ENCODE measurements around the gene PLEKHJ1.
"Not testable (repeated sequence)": the region's sequence is repeated elsewhere in the genome, so short reads cannot be mapped to it uniquely, and the experiment has no call there.

PLEKHJ1 gene

GRCh38 chr19:2200624-2201294 is 35.4 kb downstream of the PLEKHJ1 start:
- not testable (repeated sequence) for H3K9ac ChIP-seq (ENCODE audit: low read length in 5 of 5); H3K4me3 ChIP-seq (ENCODE audit: low read depth in 1 of 5, low read length in 5 of 5); H3K4me1 ChIP-seq (ENCODE audit: control insufficient read depth in 5 of 5, insufficient read depth in 5 of 5, low read length in 5 of 5); H3K27me3 ChIP-seq (ENCODE audit: control insufficient read depth in 5 of 5, insufficient read depth in 4 of 5, low read length in 5 of 5); H3K9me3 ChIP-seq (ENCODE audit: control insufficient read depth in 5 of 5, low read length in 5 of 5); H3K27ac ChIP-seq (ENCODE audit: low read depth, low read length)
- peaks cover 0 to 88% (median 58%) of the 10 kb centered on the region in 5 donors for H3K36me3 ChIP-seq (ENCODE audit: control insufficient read depth in 5 of 5, insufficient read depth in 5 of 5, low read length in 5 of 5)

DNA sequence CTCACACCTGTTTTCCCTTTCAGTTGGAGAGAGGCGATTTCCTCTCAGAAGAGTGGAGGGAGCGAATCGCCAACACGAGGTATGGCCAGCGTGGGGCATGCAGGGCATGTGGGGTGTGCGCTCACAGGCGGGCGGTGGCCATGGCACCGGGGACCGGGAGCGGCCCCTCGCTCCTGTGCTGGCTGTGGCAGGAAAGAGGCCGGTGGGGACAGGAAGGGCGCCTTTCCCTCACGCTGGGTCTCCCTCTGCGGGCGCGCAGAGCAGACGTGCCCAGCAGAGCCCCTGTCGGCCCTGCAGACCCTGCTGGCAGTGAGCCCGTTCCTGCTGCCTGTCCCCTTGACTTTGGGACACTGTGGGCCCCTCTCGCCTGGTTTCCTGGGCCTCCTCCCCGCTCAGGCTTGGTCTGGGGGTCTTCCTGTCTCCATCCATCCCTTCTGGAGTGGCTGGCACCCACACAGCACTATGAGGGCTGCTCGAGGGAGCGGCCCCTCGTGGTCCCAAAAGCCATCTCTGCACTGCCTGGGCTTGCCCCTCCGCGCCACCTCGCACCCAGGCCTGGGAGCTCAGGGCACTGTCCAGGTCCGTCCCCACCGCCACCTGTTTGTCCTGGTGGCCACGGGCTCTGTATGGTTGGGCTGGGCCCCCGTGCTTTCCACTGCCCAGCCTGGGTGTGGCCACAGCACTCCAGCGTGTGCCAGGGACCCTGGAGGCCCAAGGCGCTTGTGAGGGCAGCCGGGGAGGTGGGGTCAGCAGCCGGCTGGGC is 36.1 kb downstream of the PLEKHJ1 start:
- Histone ChIP-seq H3K27me3 (ENCODE audit: control insufficient read depth in 5 of 5, insufficient read depth in 4 of 5, low read length in 5 of 5) (no peaks in the 10 kb centered on the region), H3K9me3 (ENCODE audit: control insufficient read depth in 5 of 5, low read length in 5 of 5) (no peaks in the 10 kb centered on the region), H3K36me3 (ENCODE audit: control insufficient read depth in 5 of 5, insufficient read depth in 5 of 5, low read length in 5 of 5) (peaks cover 0 to 88% (median 59%) of the 10 kb centered on the region in 5 donors), H3K27ac (ENCODE audit: low read depth, low read length) (no peak overlapping the region), H3K4me1 (ENCODE audit: control insufficient read depth in 5 of 5, insufficient read depth in 5 of 5, low read length in 5 of 5) (peaks cover 0 to 4% (median 0%) of the 10 kb centered on the region in 5 donors), H3K9ac (ENCODE audit: low read length in 5 of 5) (no peak overlapping the region), H3K4me3 (ENCODE audit: low read depth in 1 of 5, low read length in 5 of 5) (no peak overlapping the region)

DNA sequence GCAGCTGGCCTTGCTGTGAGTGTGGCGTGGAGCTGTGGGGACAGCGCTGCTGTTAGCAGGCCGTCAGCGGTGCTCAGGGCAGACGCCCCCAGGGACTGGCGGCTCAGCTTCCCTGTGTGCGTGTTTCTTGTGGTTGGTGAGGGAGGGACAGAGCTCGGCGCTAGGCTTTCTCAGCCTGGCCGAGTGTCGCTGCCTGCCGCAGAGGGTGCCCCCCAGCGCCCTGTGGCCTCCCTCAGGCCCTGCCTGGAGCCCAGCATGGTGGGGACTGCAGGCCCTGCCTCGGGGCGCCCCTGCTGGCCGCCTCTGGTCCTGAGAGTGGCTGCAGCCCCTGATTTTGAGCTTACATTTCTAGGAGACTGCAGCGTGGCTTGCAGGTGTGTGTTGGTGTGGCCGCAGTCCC is 36.9 kb downstream of the PLEKHJ1 start:
- H3K27ac ChIP-seq (ENCODE audit: low read depth, low read length): no peak overlapping the region
- no peak overlapping the region for H3K9ac ChIP-seq (ENCODE audit: low read length in 5 of 5)
- H3K9me3 ChIP-seq (ENCODE audit: control insufficient read depth in 5 of 5, low read length in 5 of 5): no peaks in the 10 kb centered on the region
- peaks cover 0 to 4% (median 0%) of the 10 kb centered on the region in 5 donors for H3K4me1 ChIP-seq (ENCODE audit: control insufficient read depth in 5 of 5, insufficient read depth in 5 of 5, low read length in 5 of 5)
- H3K36me3 ChIP-seq (ENCODE audit: control insufficient read depth in 5 of 5, insufficient read depth in 5 of 5, low read length in 5 of 5): peaks cover 0 to 89% (median 65%) of the 10 kb centered on the region in 5 donors
- H3K4me3 ChIP-seq (ENCODE audit: low read depth in 1 of 5, low read length in 5 of 5): no peak overlapping the region
- H3K27me3 ChIP-seq (ENCODE audit: control insufficient read depth in 5 of 5, insufficient read depth in 4 of 5, low read length in 5 of 5): no peaks in the 10 kb centered on the region

DNA sequence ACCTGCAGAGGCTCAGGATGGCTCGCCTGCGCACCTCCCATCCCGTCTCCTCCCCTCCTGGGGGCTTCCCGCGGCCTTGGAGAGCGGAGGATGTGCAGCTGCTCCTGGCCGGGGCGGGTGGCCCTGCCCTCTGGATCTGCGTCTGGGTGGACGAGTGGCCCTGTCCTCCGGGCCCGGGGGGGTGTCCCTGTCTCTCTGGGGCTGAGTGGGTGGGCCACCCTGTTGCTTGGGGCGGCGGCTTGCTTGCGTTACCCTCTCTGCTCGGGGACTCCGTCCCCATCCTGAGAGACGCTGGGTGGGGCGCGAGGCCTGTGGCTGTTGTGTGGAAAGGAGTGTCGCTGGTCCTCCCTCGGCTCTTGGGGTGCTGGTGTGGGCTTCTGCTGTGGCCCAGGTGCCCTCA is 37.8 kb downstream of the PLEKHJ1 start:
- no peak overlapping the region for H3K9ac ChIP-seq (ENCODE audit: low read length in 5 of 5)
- peaks cover 0 to 87% (median 65%) of the 10 kb centered on the region in 5 donors for H3K36me3 ChIP-seq (ENCODE audit: control insufficient read depth in 5 of 5, insufficient read depth in 5 of 5, low read length in 5 of 5)
- H3K27me3 ChIP-seq (ENCODE audit: control insufficient read depth in 5 of 5, insufficient read depth in 4 of 5, low read length in 5 of 5): no peaks in the 10 kb centered on the region
- H3K4me3 ChIP-seq (ENCODE audit: low read depth in 1 of 5, low read length in 5 of 5): no peak overlapping the region
- H3K27ac ChIP-seq (ENCODE audit: low read depth, low read length): no peak overlapping the region
- H3K4me1 ChIP-seq (ENCODE audit: control insufficient read depth in 5 of 5, insufficient read depth in 5 of 5, low read length in 5 of 5): peaks cover 0 to 4% (median 0%) of the 10 kb centered on the region in 5 donors
- no peaks in the 10 kb centered on the region for H3K9me3 ChIP-seq (ENCODE audit: control insufficient read depth in 5 of 5, low read length in 5 of 5)

DNA sequence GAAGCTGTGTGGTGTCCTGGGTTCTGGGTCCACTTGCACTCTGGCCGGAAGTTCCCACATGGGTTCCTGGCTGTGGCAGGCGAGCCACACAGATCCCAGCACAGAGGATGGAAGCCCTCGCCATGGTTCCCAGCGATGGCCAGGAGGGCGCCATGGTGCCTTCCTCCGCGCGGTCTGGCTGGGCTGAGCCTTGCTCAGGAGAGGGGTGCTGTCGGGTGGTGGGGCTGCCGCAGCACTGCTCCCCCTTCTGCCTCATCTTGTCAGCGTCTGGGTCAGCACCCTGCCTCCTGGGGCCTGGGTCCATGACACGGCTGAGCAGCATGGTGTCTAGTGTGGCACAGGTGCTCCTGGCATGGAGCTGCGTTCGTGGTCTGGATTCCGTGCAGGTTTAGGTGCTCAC is 38.9 kb downstream of the PLEKHJ1 start:
- Histone ChIP-seq H3K36me3 (ENCODE audit: control insufficient read depth in 5 of 5, insufficient read depth in 5 of 5, low read length in 5 of 5) (peaks cover 0 to 85% (median 67%) of the 10 kb centered on the region in 5 donors), H3K27ac (ENCODE audit: low read depth, low read length) (no peak overlapping the region)

DNA sequence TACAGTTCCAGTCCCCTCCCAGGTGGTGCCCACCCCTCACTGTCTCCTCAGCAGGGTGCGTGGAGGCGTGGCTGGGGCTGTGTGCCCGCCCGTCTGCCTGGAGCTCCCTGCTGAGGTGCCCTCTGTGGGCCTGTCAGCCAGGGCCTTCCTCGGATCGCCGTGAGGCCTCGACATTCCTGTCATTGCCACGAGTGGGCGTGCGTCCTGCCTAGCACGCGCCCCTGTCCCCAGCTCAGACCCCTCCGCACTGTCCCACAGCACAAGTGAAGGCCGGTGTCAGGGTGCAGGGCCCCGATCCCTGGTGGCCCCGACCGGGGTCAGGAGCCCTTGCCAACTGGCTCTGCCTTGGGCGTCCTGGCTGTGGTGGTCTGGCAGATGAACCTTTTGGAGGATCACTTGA is 40.2 kb downstream of the PLEKHJ1 start:
- Histone ChIP-seq H3K27me3 (ENCODE audit: control insufficient read depth in 5 of 5, insufficient read depth in 4 of 5, low read length in 5 of 5) (no peaks in the 10 kb centered on the region), H3K27ac (ENCODE audit: low read depth, low read length) (no peak overlapping the region), H3K36me3 (ENCODE audit: control insufficient read depth in 5 of 5, insufficient read depth in 5 of 5, low read length in 5 of 5) (peaks cover 0 to 84% (median 69%) of the 10 kb centered on the region in 5 donors)

More for the DNA sequence above, 38.9 kb downstream of the PLEKHJ1 start:
- no peaks in the 10 kb centered on the region for H3K27me3 ChIP-seq (ENCODE audit: control insufficient read depth in 5 of 5, insufficient read depth in 4 of 5, low read length in 5 of 5)
- H3K9me3 ChIP-seq (ENCODE audit: control insufficient read depth in 5 of 5, low read length in 5 of 5): no peaks in the 10 kb centered on the region
- no peak overlapping the region for H3K4me3 ChIP-seq (ENCODE audit: low read depth in 1 of 5, low read length in 5 of 5)
- no peak overlapping the region for H3K9ac ChIP-seq (ENCODE audit: low read length in 5 of 5)
- H3K4me1 ChIP-seq (ENCODE audit: control insufficient read depth in 5 of 5, insufficient read depth in 5 of 5, low read length in 5 of 5): peaks cover 0 to 4% (median 0%) of the 10 kb centered on the region in 5 donors

DNA sequence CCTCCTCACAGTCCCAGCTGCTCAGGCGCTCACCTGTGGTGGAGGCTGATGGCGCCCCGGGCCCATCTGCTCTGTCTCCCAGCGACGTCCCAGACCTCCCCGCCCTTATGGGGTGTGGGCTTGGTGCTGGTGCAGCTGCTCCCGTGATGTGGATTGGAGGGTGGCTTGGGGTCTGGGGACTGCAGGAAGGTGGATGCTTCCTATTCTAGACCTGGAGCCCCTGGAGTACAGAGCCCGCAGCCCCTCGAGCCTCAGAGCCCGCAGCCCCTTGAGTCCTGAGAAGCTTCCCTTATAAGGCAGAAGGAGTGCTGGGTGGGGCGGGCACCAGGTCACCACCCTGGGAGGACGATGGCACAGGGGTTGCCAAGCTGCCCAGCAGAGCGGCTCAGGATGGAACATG is 40.8 kb downstream of the PLEKHJ1 start:
- Histone ChIP-seq H3K27ac (ENCODE audit: low read depth, low read length) (no peak overlapping the region), H3K4me3 (ENCODE audit: low read depth in 1 of 5, low read length in 5 of 5) (no peak overlapping the region), H3K36me3 (ENCODE audit: control insufficient read depth in 5 of 5, insufficient read depth in 5 of 5, low read length in 5 of 5) (peaks cover 0 to 87% (median 70%) of the 10 kb centered on the region in 5 donors), H3K4me1 (ENCODE audit: control insufficient read depth in 5 of 5, insufficient read depth in 5 of 5, low read length in 5 of 5) (peaks cover 0 to 4% (median 0%) of the 10 kb centered on the region in 5 donors), H3K9ac (ENCODE audit: low read length in 5 of 5) (no peak overlapping the region), H3K27me3 (ENCODE audit: control insufficient read depth in 5 of 5, insufficient read depth in 4 of 5, low read length in 5 of 5) (no peaks in the 10 kb centered on the region), H3K9me3 (ENCODE audit: control insufficient read depth in 5 of 5, low read length in 5 of 5) (no peaks in the 10 kb centered on the region)

More for the DNA sequence above, 40.2 kb downstream of the PLEKHJ1 start:
- Histone ChIP-seq H3K4me3 (ENCODE audit: low read depth in 1 of 5, low read length in 5 of 5) (no peak overlapping the region), H3K9me3 (ENCODE audit: control insufficient read depth in 5 of 5, low read length in 5 of 5) (no peaks in the 10 kb centered on the region), H3K9ac (ENCODE audit: low read length in 5 of 5) (no peak overlapping the region), H3K4me1 (ENCODE audit: control insufficient read depth in 5 of 5, insufficient read depth in 5 of 5, low read length in 5 of 5) (peaks cover 0 to 4% (median 0%) of the 10 kb centered on the region in 5 donors)

- no peaks in the 10 kb centered on the region for H3K9me3 ChIP-seq (ENCODE audit: control insufficient read depth in 5 of 5, low read length in 5 of 5)
- peaks cover 0 to 86% (median 71%) of the 10 kb centered on the region in 5 donors for H3K36me3 ChIP-seq (ENCODE audit: control insufficient read depth in 5 of 5, insufficient read depth in 5 of 5, low read length in 5 of 5)
- H3K9ac ChIP-seq (ENCODE audit: low read length in 5 of 5): no peak overlapping the region
- H3K27me3 ChIP-seq (ENCODE audit: control insufficient read depth in 5 of 5, insufficient read depth in 4 of 5, low read length in 5 of 5): no peaks in the 10 kb centered on the region
- no peak overlapping the region for H3K27ac ChIP-seq (ENCODE audit: low read depth, low read length)
- no peak overlapping the region for H3K4me3 ChIP-seq (ENCODE audit: low read depth in 1 of 5, low read length in 5 of 5)
- peaks cover 0 to 5% (median 0%) of the 10 kb centered on the region in 5 donors for H3K4me1 ChIP-seq (ENCODE audit: control insufficient read depth in 5 of 5, insufficient read depth in 5 of 5, low read length in 5 of 5)
Measured at GRCh38 chr19:2194513-2195078, 41.5 kb downstream of the PLEKHJ1 start.

- Histone ChIP-seq H3K9me3 (ENCODE audit: control insufficient read depth in 5 of 5, low read length in 5 of 5) (no peaks in the 10 kb centered on the region), H3K36me3 (ENCODE audit: control insufficient read depth in 5 of 5, insufficient read depth in 5 of 5, low read length in 5 of 5) (peaks cover 0 to 89% (median 77%) of the 10 kb centered on the region in 5 donors), H3K27me3 (ENCODE audit: control insufficient read depth in 5 of 5, insufficient read depth in 4 of 5, low read length in 5 of 5) (no peaks in the 10 kb centered on the region), H3K9ac (ENCODE audit: low read length in 5 of 5) (no peak overlapping the region), H3K4me3 (ENCODE audit: low read depth in 1 of 5, low read length in 5 of 5) (no peak overlapping the region), H3K4me1 (ENCODE audit: control insufficient read depth in 5 of 5, insufficient read depth in 5 of 5, low read length in 5 of 5) (peaks cover 0 to 12% (median 1%) of the 10 kb centered on the region in 5 donors), H3K27ac (ENCODE audit: low read depth, low read length) (no peak overlapping the region)
Measured at GRCh38 chr19:2193807-2194206, 42.3 kb downstream of the PLEKHJ1 start.

DNA sequence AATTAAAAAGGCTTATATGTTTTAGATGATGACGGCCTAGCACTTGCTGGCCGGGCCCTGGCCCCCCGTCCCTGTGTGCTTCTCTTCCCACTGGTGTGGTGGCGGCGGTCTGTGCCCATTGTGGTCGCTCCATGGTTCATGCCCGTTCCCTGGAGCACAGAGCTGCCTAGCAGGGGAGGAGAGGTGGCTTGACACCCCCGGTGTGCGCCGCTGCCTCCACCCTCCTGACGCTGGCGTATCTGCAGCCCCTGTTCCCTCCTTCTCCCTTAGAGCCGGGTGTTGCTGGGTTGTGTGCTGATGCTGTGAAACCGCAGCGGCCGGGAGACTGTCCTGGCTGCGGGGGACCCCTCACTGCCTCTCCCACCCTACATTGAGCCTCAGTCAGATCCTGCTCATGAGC is 43.3 kb downstream of the PLEKHJ1 start:
- Histone ChIP-seq H3K27me3 (ENCODE audit: control insufficient read depth in 5 of 5, insufficient read depth in 4 of 5, low read length in 5 of 5) (no peaks in the 10 kb centered on the region), H3K27ac (ENCODE audit: low read depth, low read length) (no peak overlapping the region), H3K9me3 (ENCODE audit: control insufficient read depth in 5 of 5, low read length in 5 of 5) (no peaks in the 10 kb centered on the region), H3K4me1 (ENCODE audit: control insufficient read depth in 5 of 5, insufficient read depth in 5 of 5, low read length in 5 of 5) (peaks cover 0 to 19% (median 6%) of the 10 kb centered on the region in 5 donors), H3K9ac (ENCODE audit: low read length in 5 of 5) (no peak overlapping the region), H3K36me3 (ENCODE audit: control insufficient read depth in 5 of 5, insufficient read depth in 5 of 5, low read length in 5 of 5) (peaks cover 0 to 86% (median 77%) of the 10 kb centered on the region in 5 donors), H3K4me3 (ENCODE audit: low read depth in 1 of 5, low read length in 5 of 5) (no peak overlapping the region)
